Hematopoietic multipotent progenitor cell treated with erythropoietin and hydrocortisone succinate and interleukin-3 and kit ligand, for 17 days (in vitro differentiated cells): ENCODE results near the gene GMDS.

Source experiments
- DNase-seq: peaks from one replicate; pipeline ENCODE4 v3.0.0-alpha.2; 2015; ENCODE audit warnings: low spot score

The GMDS gene

DNA sequence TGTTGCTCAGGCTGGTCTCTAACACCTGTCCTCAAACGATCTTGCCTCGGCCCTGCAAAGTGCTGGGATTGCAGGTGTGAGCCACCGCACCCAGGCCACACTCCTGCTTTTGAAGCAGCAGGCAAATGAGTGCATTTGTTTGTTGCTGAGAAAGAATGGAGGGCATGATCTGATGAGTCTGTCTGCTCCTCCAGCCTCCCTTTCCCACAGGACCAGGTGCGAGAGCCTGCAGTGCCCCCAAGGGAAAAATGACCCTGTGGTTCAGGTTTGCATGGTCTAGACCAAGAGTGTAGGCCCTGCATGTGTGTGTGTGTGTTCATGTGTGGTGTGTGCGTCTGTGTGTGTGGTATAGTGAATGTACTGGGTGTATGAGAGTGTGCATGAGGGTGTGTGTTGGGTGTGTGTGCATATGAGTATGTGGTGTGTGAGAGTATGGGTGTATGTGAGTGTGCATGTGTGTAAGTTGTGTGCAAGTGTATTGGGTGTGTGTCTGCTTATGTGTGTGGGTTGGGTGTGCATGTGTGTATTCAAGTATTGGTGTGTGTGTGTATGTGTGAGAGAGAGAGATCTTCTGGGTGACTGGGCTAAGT lies 658.4 kb downstream of the GMDS start:
- no peak for DNase-seq

DNA sequence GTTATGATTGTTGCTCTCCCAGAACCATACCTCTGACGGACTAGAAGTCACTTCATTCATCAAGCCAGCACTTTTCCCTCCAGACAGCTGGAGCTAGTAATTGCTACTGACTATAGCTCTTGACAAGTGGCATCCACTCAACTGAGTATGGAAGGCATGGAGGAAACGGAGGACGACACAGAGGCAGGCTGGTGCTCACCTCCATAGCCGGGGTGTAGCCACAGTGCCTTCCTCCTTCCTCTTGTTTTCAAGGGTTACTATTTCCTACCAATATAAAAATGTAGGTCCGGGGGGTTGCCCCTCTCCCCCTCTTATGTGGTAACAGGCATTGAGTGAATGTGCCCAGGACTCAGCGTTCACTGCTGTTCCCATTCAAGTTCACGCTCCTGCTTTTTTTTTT lies 659.1 kb downstream of the GMDS start:
- no peak for DNase-seq

DNA sequence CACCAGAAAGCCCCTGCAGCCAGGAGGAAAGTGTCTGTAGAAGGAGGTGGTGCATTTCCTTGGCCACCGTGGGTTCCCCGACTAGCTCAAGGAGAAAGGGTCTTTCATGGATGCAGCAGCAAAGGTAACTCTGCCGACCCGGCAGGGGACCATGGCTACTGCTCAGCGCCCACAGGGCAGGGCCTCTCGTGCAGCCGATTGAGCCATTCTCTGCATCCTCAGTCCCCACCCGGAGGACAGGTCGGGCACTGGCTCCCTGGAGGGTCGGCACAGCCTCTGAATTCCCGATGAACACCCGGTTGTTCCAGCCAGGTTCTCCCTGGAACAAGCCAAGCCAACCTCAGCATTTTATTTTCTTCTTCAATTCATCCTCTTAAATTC lies 659.7 kb downstream of the GMDS start:
- DNase-seq, result no peak

DNA sequence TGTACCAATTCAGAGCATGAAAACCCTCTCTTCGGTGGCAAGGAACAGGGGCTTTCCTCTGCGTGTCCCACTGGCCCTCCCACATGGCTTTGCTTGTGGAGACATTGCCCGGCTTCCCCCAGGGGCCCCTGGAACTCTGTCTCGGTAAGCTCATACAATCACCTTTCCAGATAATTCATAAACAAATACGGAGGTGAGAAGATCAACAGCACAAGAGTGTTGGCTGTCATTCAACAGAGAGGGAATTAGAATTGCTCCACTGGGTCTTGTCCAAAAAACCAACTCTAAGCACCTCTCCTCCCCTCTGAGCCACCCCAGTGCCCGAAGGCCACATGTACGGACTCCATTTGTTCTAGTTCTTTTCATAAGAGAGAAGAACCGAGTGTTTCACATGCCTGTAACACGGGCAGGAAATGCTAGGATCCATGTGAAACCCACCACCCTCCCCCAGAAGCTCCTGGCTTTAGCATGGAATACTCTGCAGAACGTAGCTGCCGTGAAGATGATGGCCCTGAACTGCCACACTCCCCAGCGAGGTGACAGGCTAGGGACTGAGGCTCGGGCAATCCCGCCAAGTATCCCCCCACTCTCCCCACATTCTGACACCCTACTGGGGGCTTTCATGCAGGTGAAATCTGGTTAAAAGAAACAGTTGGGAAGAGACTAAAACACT lies 660.3 kb downstream of the GMDS start:
- no peak for DNase-seq

DNA sequence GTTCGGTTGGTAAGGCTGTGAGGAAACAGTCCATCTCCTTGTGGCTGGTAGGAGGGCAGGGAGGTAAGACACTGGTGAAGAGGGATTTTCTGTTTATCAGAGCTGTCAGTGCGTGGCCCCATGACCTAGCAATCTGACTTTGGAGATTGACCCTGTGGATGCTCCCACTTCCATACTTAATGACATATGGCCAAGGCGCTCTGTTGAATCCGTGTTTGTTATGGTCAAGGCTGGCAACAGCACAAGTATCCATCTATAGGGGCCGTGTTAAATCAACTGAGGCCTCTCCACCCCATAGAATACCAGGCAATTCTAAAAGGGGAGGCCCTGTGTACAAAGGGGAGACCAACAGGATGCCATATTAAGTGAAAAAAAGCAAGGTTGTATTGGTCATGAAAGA lies 661.3 kb downstream of the GMDS start:
- DNase-seq, result no peak

DNA sequence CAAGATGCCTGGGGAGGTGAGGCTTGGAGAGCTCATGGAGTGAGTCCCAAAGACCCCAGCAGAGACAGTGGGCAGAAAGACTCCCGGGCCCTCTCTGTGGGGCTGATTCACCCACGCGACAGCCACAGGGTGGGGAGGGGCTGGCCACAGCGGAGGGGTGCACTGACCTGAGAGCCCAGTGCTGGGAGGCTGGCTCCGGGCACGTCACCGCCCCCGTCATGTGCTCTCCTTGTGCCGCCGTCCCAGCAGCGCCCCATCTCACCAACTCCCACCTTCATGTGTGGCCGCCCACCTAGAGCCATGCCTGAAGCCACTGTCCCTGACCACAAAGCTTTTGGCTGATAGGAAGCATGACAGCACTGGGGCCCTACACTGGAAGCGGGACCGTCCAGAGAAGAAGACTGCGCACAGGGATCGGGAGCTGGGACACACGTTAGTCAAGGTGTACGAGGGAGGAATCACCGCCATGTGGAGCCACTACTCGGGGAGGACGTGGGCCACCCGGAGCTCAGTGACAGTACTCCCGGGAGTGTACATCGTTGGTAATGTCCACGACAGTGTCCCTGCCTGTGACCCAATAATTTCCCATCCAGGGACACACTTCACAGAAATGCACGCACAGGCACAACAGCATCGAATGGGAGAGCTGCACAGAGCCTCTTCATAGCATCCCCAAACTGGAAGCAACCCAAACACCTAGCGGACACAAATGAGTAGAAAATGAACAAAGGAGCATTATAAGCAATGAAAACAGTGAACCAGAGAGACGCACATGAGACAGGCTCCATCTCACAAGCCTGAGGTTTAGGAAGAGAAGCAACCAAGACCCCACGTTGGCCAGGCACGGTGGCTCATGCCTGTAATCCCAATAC lies 664.0 kb downstream of the GMDS start:
- no peak for DNase-seq

DNA sequence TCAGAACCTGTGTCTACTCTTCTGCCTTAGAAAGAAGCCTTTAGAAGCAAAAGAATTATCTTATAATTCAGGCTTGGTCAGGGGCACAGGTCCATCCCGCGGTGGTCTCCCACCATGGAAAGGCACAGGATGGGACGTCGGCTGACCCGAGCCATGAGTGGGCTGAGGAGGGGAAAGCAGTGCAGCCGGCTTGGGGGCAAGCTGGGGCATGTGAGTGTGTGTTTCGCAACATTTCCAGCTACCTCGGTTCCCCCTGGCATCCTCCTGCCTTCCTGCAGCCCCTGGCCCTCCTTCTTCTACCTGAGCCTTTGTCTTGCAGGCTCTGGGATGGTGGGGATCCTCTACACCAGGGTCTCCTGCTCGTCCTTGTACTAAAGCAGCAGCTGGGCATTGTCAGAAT lies 664.8 kb downstream of the GMDS start:
- DNase-seq, result no peak

DNA sequence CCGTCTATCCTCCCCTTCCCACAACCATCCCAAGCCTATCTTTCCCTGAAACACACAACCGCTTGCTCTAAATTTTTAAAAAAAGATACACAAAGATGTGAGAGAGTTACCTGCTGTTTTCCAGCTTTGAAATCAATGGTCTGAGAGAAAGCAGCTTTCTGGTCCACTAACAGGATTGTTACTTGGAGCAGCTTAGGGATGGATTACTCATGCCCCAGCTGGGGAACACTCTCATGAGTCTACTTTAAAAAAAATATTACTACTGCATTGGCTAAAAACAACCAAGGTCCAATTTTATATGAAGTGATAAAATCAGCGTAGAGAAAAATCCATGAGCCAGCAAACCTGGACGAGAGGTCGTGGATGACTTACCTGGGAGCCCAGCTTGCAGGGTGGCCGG lies 665.3 kb downstream of the GMDS start:
- DNase-seq, result no peak

DNA sequence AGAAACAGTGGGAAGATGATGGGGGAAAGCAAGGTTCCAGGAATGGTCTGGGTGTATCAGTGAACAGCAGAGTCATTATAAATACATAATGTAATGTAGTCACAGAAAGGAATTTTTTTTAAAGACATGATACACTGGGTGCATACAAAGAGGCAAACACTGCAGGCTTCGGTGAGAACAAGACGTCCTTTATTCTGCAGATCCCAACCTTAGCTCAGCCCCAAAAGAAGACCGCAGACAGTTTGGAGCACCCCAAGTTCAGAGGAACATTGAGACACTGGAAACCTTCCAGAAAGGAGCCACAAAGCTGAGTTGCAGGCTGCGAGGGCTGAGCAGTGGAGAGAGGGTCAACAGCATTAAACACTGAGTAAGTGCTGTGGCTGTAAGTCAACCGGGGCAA lies 666.3 kb downstream of the GMDS start:
- no peak for DNase-seq

DNA sequence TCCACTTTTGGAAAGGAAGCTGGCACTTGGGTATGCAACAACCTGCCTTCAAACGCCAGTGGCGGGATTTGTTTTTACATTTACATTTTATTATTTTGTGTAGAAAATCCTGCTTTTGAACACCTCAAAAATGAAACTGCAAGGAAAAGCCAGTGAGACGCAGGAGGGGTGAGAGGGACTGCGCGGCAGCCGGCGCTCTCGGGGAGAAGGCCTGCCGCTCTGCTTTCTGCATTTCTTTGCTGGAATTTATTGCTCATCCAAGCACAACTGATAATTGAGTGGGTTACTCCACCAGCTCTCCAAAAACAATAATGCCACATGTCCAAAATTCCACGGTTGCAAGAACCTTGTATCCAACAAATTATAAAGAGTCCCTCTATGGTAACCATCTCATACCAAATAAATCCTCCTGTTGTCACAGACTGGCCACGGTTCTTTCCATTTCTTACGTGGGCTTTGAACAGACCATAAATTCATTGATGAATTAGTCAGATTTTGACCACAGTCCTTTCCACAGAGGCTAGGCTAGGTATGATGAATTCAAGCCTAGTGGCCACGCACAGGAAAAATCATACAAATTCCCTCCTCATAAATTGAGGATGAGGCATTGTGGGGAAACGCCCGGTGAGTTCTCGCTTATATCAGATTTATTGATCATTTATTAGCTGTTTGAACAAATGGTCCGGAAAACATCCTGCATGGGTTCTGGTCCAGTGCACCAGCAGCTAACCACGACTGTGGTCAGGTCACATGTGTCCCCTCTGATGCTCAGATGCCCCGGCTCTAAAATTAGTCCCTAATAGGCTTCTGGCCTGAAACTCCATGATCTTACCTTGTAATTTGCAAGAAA lies 667.3 kb downstream of the GMDS start:
- no peak for DNase-seq

DNA sequence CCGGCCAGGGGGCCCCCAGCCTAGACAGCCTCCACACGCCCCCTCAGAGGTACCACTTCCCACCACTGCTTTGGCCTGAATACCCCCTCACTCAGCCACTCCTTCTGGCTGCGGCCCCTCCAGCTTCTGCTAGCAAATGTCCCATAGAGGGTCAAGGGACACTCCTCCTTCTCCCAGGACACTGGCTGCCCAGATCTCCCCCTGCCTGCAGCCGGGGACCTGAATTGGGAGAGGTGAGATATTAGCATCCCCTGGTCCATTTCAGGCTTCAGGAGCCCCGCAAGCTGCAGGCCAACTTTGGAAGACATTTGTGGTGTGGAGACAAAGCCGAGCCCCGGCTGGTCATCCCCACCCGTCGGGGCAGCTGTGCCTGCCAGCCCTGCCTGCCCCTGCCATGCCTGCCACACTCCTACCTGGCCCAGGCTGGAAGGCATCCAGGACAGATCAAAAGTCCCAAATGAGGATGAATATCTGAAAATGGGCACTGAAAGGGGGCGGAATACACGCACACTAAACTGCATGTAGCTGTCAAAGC lies 668.2 kb downstream of the GMDS start:
- DNase-seq, result no peak

DNA sequence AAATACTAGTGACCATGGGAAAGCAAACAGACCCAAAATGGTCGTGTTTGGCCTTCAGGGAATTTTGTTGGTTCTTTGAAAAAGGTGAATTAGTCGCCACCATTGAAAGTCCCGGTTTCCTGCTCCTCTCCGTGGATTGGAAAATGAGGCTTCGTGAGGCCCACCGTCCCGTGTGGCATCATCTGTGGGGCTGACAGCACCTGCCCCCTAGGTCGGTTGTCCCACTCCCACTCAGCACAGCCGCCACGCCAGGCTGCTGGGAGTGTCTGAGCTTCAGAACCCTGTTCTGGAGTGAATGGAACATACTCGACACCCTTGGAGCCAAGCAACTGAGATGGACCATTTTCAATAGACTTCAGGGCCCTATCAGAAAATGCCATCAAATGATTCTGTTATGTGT lies 668.7 kb downstream of the GMDS start:
- DNase-seq, result no peak

DNA sequence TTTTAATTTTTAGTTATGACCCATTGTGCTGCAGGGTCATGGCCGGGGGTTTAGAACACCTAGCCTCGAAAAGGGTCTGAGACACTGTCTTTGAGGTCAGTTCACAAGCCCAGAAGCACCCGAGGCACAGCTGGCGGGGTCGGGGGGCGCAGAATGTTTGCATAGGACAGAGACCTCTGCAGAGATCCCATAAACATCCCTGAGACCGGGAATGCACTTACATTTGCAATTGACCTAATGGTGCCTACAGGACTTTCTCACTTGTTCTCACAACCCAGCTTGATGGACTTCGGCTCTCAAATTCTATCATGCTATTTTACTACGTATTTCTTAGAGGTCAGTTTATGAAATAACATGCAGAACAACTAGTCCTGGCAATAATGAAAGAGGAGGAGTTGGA lies 669.2 kb downstream of the GMDS start:
- no peak for DNase-seq

DNA sequence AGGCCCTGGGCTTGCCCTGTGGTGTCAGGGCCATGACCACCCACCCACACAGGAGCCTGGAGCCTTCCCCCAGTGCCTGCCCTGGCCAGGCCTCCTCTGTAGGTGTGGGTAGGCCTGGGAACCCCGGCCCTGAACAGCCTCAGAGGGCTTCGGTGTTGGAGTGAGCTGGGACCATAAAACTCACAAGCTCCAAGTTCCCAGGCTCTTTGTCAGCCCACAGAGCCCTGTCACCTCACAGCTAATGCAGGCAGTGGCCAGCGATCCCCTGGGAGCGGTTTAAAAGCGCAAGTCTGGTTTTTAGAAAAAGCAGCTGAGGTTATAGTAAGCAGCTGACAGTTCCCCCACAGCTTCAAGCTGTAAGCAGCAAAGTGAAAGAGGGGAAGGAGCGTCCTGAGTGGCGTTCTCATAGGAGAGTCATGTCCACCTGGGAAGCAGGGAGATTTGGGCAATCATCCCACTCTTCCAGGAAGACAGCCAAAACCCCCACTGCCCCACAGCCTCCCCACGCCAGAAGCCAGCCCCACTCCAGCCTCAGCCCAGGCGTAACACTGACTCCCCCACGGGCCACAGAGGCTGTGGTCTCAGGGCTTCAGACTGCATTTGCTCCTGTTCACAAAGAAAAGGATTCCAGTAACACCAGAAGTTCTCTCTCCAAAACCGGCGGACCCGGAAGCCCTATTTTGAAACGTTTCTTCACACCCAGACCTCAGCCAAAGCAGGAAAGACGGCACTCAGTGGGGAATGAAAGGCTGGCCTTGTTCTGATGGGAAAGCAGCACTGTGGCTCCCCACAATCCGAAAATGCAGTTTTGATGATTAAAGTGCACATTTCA lies 670.0 kb downstream of the GMDS start:
- DNase-seq, result no peak

DNA sequence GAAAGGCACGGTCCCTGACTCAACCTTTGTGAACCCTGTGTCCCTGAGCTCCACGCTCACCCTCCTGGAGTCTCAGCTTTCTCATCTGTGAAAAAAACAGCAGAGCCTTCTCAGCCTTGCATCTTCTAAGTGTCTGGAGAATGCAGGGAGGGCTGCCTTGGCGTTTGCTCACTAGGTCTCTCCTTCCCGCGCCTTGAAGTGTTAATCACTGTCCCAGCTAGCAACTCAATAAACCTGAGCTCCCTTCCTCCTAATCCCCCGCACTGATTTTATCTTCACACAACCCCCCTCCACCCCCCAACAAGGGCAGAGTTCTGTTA lies 670.6 kb downstream of the GMDS start:
- DNase-seq, result no peak

DNA sequence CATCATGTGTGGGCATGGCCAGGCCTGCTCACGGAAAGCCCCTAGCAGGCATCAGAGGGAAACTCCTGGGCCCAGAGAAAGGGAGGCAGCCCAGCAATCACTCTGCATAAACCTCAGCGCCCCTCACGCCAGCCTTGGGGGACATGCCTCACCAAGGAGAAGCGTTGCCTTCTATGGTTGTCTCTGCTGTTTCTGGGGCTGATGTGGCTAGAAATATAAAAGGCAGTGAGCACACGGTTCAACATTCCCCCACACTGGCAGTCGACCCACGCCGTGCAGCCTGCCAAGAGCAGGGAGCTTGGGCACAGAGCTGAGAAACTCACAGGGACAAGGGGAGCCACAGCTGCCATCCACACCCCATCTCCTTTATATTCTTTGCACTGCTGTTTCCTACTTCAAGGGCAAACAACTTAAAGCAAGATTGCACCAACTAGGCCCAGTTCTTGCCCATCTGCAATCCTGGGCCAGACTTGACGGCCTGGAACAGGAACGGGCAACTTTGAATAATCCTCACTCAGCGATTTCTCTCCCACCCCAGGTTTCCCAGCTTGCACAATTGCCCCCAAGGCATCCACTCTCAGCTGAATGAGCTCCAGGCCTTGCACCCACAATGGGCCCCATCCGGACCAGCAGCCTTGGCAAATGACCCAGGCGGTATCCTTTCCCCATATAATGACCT lies 671.2 kb downstream of the GMDS start:
- DNase-seq, result no peak
